Measurements from ENCODE around the gene CDH18.

The CDH18 gene

GRCh38 chr5:19987612-19988361 is at the start of gene CDH18:
Gene CDH18 (minus strand): TSS chr5:19988200. CDS start chr5:19838986, 149,214 bp downstream.
- DNase-seq, result no peak

- no peak for DNase-seq
Measured at GRCh38 chr5:20034717-20035116, 46.7 kb upstream of the CDH18 start.

GRCh38 chr5:20033881-20034280 is 45.9 kb upstream of the CDH18 start:
- DNase-seq, result no peak

- DNase-seq, result no peak
Measured at GRCh38 chr5:20032896-20033295, 44.9 kb upstream of the CDH18 start.

- DNase-seq, result no peak
Measured at GRCh38 chr5:20030125-20030524, 42.1 kb upstream of the CDH18 start.

GRCh38 chr5:20029266-20029665 is 41.3 kb upstream of the CDH18 start:
- DNase-seq, result no peak

- DNase-seq, result no peak
Measured at GRCh38 chr5:20028506-20028905, 40.5 kb upstream of the CDH18 start.

- no peak for DNase-seq
Measured at GRCh38 chr5:20023686-20024180, 35.7 kb upstream of the CDH18 start.

- no peak for DNase-seq
Measured at GRCh38 chr5:20020247-20020646, 32.2 kb upstream of the CDH18 start.

GRCh38 chr5:20017021-20017420 is 29.0 kb upstream of the CDH18 start:
- no peak for DNase-seq

- no peak for DNase-seq
Measured at GRCh38 chr5:20000416-20000815, 12.4 kb upstream of the CDH18 start.

GRCh38 chr5:19988457-19988856 is 457 bp upstream of the CDH18 start:
- no peak for DNase-seq

- no peak for DNase-seq
Measured at GRCh38 chr5:19986806-19987205, 1.2 kb downstream of the CDH18 start.

GRCh38 chr5:19986031-19986619 is 1.9 kb downstream of the CDH18 start:
- DNase-seq, result no peak

- DNase-seq, result no peak
Measured at GRCh38 chr5:19978476-19978875, 9.5 kb downstream of the CDH18 start.

GRCh38 chr5:19977099-19977498 is 10.9 kb downstream of the CDH18 start:
- no peak for DNase-seq

GRCh38 chr5:19975795-19976194 is 12.2 kb downstream of the CDH18 start:
- no peak for DNase-seq

GRCh38 chr5:19960451-19960850 is 27.5 kb downstream of the CDH18 start:
- DNase-seq, result no peak

GRCh38 chr5:19959830-19960384 is 28.1 kb downstream of the CDH18 start:
- DNase-seq, result no peak

- no peak for DNase-seq
Measured at GRCh38 chr5:19950897-19951296, 37.1 kb downstream of the CDH18 start.

- DNase-seq, result no peak
Measured at GRCh38 chr5:19940192-19940591, 47.8 kb downstream of the CDH18 start.

- no peak for DNase-seq
Measured at GRCh38 chr5:19930451-19930850, 57.5 kb downstream of the CDH18 start.

- no peak for DNase-seq
Measured at GRCh38 chr5:19928562-19929421, 59.2 kb downstream of the CDH18 start.

Measured in DMS79 treated with DMSO at 0.1 percent for 48 hours (cell line).